OCI-LY7 (cell line): ENCODE measurements around the gene COL4A3.

ENCODE experiments used
- EZH2phosphoT487 ChIP-seq: fragments of 200-600 bp; sonication (generic); IDR thresholded peaks from 2 replicates; pipeline ENCODE4 v1.6.1; 2018; ENCODE audit warnings: low read depth, borderline replicate concordance, mild to moderate bottlenecking, mixed run types, antibody characterized with exemption, low read length, moderate library complexity, mixed read lengths
- TF ChIP-seq, protein P1 (sequence below): fragments of 200-600 bp; sonication (generic); conservative IDR thresholded peaks from 2 replicates; pipeline ENCODE4 v1.5.1; 2014; ENCODE audit warnings: mild to moderate bottlenecking, antibody characterized with exemption, low read length, moderate library complexity, mixed read lengths

DNA sequence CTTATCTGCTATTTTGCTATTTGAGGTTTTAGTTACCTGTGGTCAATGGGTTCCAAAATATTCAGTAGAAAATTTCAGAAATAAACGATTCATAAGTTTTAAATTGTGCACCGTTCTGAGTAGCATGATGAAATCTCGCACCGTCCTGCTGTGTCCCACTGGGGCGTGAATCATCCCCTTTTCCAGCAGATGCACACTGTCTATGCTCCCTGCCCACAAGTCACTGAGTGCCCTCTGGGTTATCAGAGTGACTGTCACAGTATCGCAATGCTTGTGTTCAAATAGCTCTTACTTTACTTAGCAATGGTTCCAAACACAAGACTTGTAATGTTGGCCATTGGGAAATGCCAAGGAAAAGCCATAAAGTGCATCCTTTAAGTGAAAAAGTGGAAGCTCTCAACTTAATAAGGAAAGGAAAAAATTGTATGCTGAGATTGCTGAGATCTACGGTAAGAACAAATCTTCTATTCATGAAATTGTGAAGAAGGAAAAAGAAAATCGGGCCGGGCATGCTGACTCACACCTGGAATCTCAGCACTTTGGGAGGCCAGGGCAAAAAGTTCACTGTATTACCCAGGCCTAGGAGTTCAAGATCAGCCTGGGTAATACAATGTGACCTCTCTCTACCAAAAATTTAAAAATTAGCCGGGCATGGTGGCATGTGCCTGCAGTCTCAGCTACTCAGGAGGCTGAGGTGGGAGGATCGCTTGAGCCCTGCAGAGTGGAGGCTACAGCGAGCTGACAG lies 13.3 kb downstream of the COL4A3 start:
- TF ChIP-seq, protein P1, sequence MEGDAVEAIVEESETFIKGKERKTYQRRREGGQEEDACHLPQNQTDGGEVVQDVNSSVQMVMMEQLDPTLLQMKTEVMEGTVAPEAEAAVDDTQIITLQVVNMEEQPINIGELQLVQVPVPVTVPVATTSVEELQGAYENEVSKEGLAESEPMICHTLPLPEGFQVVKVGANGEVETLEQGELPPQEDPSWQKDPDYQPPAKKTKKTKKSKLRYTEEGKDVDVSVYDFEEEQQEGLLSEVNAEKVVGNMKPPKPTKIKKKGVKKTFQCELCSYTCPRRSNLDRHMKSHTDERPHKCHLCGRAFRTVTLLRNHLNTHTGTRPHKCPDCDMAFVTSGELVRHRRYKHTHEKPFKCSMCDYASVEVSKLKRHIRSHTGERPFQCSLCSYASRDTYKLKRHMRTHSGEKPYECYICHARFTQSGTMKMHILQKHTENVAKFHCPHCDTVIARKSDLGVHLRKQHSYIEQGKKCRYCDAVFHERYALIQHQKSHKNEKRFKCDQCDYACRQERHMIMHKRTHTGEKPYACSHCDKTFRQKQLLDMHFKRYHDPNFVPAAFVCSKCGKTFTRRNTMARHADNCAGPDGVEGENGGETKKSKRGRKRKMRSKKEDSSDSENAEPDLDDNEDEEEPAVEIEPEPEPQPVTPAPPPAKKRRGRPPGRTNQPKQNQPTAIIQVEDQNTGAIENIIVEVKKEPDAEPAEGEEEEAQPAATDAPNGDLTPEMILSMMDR: no peak
- no peak for TF ChIP-seq EZH2phosphoT487
